Measurements from ENCODE around the gene DBNL. TPM values are rescaled to one million over a fixed set of nuclear protein-coding genes. Genes with fewer than 3 reads are reported as not detected.

The DBNL gene
- total and polyA plus RNA-seq, 11 donors, result 29.9 to 86.3 (median 42.9) TPM

DNA sequence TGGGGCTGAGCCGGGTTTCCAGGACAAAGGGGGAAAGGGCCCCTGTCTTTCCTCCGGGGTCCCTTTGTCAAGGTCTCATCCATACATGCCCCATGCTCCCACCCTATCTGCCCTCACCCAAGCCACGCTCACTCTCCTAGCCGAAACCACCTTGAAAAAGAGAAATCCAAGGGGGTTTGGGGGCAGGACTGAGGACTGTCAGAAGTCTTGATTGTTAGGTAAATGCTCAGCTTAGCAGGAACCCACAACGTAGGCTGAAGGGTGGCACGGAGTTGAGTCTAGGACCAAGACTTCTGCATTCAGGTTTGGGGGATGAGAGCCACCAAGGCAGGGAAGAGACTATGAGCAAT, 21.6 kb downstream of the DBNL start:
- no peaks in the 10 kb centered on the region for H3K9me3 ChIP-seq
- peaks cover 0 to 18% (median 8%) of the 10 kb centered on the region in 9 donors for H3K36me3 ChIP-seq
- H3K4me1 ChIP-seq, result peaks cover 0 to 72% (median 32%) of the 10 kb centered on the region in 12 donors
- 45 to 50% (median 48%) methylated on average over 6 of the region's 6 CpGs for WGBS, 4 donors
- no peak for ATAC-seq
- TF ChIP-seq, protein P1, sequence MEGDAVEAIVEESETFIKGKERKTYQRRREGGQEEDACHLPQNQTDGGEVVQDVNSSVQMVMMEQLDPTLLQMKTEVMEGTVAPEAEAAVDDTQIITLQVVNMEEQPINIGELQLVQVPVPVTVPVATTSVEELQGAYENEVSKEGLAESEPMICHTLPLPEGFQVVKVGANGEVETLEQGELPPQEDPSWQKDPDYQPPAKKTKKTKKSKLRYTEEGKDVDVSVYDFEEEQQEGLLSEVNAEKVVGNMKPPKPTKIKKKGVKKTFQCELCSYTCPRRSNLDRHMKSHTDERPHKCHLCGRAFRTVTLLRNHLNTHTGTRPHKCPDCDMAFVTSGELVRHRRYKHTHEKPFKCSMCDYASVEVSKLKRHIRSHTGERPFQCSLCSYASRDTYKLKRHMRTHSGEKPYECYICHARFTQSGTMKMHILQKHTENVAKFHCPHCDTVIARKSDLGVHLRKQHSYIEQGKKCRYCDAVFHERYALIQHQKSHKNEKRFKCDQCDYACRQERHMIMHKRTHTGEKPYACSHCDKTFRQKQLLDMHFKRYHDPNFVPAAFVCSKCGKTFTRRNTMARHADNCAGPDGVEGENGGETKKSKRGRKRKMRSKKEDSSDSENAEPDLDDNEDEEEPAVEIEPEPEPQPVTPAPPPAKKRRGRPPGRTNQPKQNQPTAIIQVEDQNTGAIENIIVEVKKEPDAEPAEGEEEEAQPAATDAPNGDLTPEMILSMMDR (IDR thresholded peaks at IDR 0.05), result no peak
- TF ChIP-seq POLR2A (IDR thresholded peaks at IDR 0.05), result no peak
- no peak for DNase-seq
- no peak overlapping the region for H3K4me3 ChIP-seq
- peak overlapping the region in 11 of 12 donors; percentile 35 to 88 (median 77) for H3K27ac ChIP-seq
- H3K27me3 ChIP-seq, result no peaks in the 10 kb centered on the region
- intact Hi-C loops (cut with DNase I), result no loop called here

DNA sequence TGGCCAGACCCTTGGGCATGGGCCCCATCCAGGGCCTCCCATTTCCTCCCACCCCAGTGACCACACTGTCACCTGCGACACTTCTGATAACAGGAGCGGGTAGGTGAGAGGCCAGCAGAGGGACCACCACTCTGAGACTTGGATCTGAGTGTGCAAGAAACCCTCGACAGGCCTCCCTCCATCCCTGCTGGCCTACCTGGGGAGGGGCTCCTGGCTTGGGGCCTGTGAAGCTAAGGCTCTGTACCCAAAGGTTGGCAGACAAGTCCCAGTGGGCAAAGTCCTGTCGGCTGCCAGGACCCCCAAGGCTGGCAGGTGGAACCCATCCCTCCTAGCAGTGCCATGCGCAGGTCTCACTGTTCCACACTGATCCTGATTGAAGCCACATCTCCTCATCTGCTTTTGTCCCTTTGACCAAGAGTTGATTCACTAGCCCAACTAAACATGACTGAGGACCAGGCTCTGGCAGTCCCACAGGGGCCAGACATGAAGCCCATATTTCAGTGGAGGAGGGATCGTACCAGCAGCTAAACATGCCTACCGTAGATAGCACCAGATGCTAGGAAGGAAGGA, 22.1 kb downstream of the DBNL start:
- intact Hi-C loops (cut with DNase I), result no loop called here
- DNase-seq, result peak in 1 of 5 donors; percentile 54
- 70 to 79% (median 73%) methylated on average over 7 of the region's 7 CpGs for WGBS, 4 donors
- H3K36me3 ChIP-seq, result peaks cover 0 to 13% (median 6%) of the 10 kb centered on the region in 9 donors
- peaks cover 0 to 75% (median 35%) of the 10 kb centered on the region in 12 donors for H3K4me1 ChIP-seq
- no peaks in the 10 kb centered on the region for H3K27me3 ChIP-seq
- H3K9me3 ChIP-seq, result no peaks in the 10 kb centered on the region
- H3K27ac ChIP-seq, result peak overlapping the region in 7 of 12 donors; percentile 48 to 88 (median 79)
- H3K4me3 ChIP-seq, result no peak overlapping the region
- no peak for ATAC-seq
- TF ChIP-seq, protein P1 (IDR thresholded peaks at IDR 0.05), result no peak
- no peak for TF ChIP-seq POLR2A (IDR thresholded peaks at IDR 0.05)

DNA sequence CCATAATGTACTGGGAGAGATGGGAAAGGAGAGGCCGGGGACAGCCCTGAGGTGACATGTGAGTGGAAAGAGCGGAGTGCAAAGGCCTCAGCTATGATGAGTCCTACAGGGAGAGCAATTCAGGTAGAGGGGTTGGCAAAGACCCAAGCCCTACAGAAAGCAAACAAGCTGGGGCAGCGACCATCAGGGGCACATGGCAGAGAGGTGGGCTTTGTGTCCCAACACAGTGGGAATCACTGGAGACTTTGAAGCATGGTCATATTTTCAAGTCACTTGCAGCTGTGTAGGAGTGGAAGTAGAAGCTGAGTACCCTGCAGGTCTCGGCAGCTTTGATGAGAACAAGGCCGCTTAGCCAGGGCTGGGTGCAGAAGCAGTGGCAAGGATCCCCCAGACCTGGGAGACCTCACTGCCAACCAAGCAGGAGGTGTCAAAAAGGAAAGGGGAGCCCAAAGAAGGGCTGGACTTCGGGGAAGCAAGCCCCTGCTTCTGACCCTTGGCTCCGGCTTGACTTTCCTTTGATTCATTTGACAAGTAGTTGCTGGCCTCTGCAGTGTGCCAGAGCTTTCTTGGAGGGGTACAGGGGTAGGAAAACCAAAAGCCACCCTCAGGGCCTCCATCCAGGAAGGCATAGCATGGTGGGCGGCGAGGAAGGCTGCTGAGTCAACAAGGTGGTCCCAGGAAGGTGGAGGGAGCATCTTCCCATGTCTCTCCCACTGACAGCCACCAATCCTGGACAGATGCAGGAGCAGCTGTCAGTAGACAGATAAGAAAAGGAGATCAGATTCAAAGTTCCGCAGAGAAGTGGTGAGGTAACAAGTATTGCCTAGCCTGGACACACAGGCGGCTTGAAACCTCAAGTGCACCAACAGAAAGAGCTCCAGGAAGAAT, 22.8 kb downstream of the DBNL start:
- no peak overlapping the region for H3K27ac ChIP-seq
- H3K9me3 ChIP-seq, result no peaks in the 10 kb centered on the region
- no peaks in the 10 kb centered on the region for H3K27me3 ChIP-seq
- WGBS, 4 donors, result 84 to 87% (median 86%) methylated on average over 11 of the region's 11 CpGs
- TF ChIP-seq, protein P1 (IDR thresholded peaks at IDR 0.05), result no peak
- TF ChIP-seq POLR2A (IDR thresholded peaks at IDR 0.05), result no peak
- H3K36me3 ChIP-seq, result peaks cover 0 to 5% (median 0%) of the 10 kb centered on the region in 9 donors
- peaks cover under 1 to 75% (median 41%) of the 10 kb centered on the region in 12 donors for H3K4me1 ChIP-seq
- peak in 1 of 5 donors; percentile 22 for DNase-seq
- intact Hi-C loops (cut with DNase I), result no loop called here
- no peak for ATAC-seq
- no peak overlapping the region for H3K4me3 ChIP-seq

DNA sequence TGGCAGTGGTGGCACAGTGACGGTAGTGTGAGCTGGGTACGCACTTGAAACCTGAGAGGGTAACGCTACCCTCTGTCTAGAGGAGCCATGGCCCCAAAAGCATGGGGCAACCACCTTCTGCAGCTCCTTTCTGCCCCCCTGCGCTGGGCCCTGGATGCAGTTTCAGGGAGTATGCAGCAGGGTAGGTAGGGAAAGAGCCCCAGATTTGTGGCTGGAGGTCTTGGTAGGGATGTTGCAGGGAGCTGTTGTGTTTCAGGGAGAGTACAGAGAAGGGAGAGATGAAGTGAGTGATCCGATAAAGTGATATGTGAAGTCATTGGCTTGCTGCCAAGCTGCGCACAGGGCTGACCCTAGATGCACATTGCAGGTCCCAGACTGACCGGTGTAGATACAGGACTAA, 23.6 kb downstream of the DBNL start:
- no peaks in the 10 kb centered on the region for H3K27me3 ChIP-seq
- peaks cover 0 to 10% (median 4%) of the 10 kb centered on the region in 9 donors for H3K36me3 ChIP-seq
- TF ChIP-seq, protein P1 (IDR thresholded peaks at IDR 0.05), result no peak
- TF ChIP-seq POLR2A (IDR thresholded peaks at IDR 0.05), result no peak
- intact Hi-C loops (cut with DNase I), result no loop called here
- ATAC-seq (no peak), DNase-seq (peak in 1 of 5 donors; percentile 43)
- no peaks in the 10 kb centered on the region for H3K9me3 ChIP-seq
- H3K27ac ChIP-seq, result no peak overlapping the region
- peaks cover 8 to 75% (median 43%) of the 10 kb centered on the region in 12 donors for H3K4me1 ChIP-seq
- WGBS, 4 donors, result 63 to 67% (median 65%) methylated on average over 7 of the region's 7 CpGs
- no peak overlapping the region for H3K4me3 ChIP-seq
